ENCODE measurements around the gene TPPP2. TPM values are rescaled to one million over a fixed set of nuclear protein-coding genes. Genes with fewer than 3 reads are reported as not detected.

Gene TPPP2
- total and polyA plus RNA-seq, 2 experiments from 2014 or later = not detected

- peaks cover 10% of the 10 kb centered on the region for H3K4me1 ChIP-seq (ENCODE audit: insufficient read depth)
- no peaks in the 10 kb centered on the region for H3F3A ChIP-seq (replicated peaks; ENCODE audit: low read depth)
- no peaks in the 10 kb centered on the region for H3K79me2 ChIP-seq (replicated peaks; ENCODE audit: insufficient read depth)
- peak overlapping the region; percentile 44 for H3K4me2 ChIP-seq
- peaks cover 16% of the 10 kb centered on the region for H3K27me3 Mint-ChIP-seq (ENCODE audit: insufficient read depth, low read depth, poor library complexity)
- peaks cover 26% of the 10 kb centered on the region for H3K4me1 Mint-ChIP-seq
- TF ChIP-seq CTCF (conservative IDR thresholded peaks at IDR 0.05; ENCODE audit: low read depth in 2 of 2) (peak; percentile 77), ZNF462 (CRISPR knock-in tag; IDR thresholded peaks at IDR 0.05) (no peak)
- no peaks in the 10 kb centered on the region; the same call in 2 of the 3 replicates for H3K36me3 Mint-ChIP-seq (ENCODE audit: low read depth)
- peak overlapping the region; percentile 33 for H3K27ac Mint-ChIP-seq
- no peaks in the 10 kb centered on the region; the same call in 2 of the 3 replicates for H3K9me3 Mint-ChIP-seq
- no peak overlapping the region for H3K27ac ChIP-seq (ENCODE audit: low read depth)
- ATAC-seq (peak; percentile 82), DNase-seq (ENCODE audit: low spot score) (peak; percentile 90)
- no peaks in the 10 kb centered on the region for H4K20me1 ChIP-seq (replicated peaks; ENCODE audit: insufficient read depth)
- peak overlapping the region; percentile 33 for H2AFZ ChIP-seq
- no peaks in the 10 kb centered on the region for H3K36me3 ChIP-seq (ENCODE audit: insufficient read depth)
- H3K4me3 Mint-ChIP-seq = peak overlapping the region; percentile 33; the same call in 1 of the 3 replicates
- H3K4me3 ChIP-seq = 0 out of 2 replicates have a peak overlapping the region, but pooled peaks have one; percentile 12
- no peaks in the 10 kb centered on the region for H3K27me3 ChIP-seq (ENCODE audit: insufficient read depth)
- H3K9me2 ChIP-seq (ENCODE audit: insufficient read depth) = no peaks in the 10 kb centered on the region
Observed at GRCh38 chr14:21039585-21040369, 9.8 kb downstream of the TPPP2 start.
